CD4-positive, alpha-beta memory T cell (primary cell): Measurements from ENCODE around the gene HNRNPA1. TPM values are rescaled to one million over a fixed set of nuclear protein-coding genes. Genes with fewer than 3 reads are reported as not detected.
"Not testable (repeated sequence)": the region's sequence is repeated elsewhere in the genome, so short reads cannot be mapped to it uniquely, and the experiment has no call there.

Source experiments
- CTCF ChIA-PET: fragments of 350-600 bp; sonication (Branson Sonifier 250); formaldehyde crosslinking; loops from one replicate; lab custom pipeline; 2021; ENCODE audit warnings: inconsistent platforms; ENCODE audit not compliant: partially characterized antibody; lab: Charles Lee
- POLR2A ChIA-PET: fragments of 350-600 bp; sonication (Branson Sonifier 250); formaldehyde crosslinking; loops from one replicate; lab custom pipeline; 2021; ENCODE audit not compliant: partially characterized antibody; lab: Charles Lee
- DNase-seq, 5 donors: peaks; one replicate each; pipeline versions ENCODE4 v3.0.0 to v3.0.0-alpha.2; 2020 to 2022; ENCODE audit warnings: mixed read lengths in 1 of 5
- H3K27ac ChIP-seq: one replicate; pipeline ENCODE4 v1.7.0; 2013; ENCODE audit warnings: low read depth, low read length
- H3K27me3 ChIP-seq: 2 replicates; pipeline ENCODE4 v1.7.0; 2013; ENCODE audit warnings: mild to moderate bottlenecking, low read length, moderate library complexity; ENCODE audit not compliant: insufficient read depth
- H3K36me3 ChIP-seq: 2 replicates; pipeline ENCODE4 v1.7.0; 2013; ENCODE audit warnings: mild to moderate bottlenecking, low read length, moderate library complexity; ENCODE audit not compliant: insufficient read depth
- H3K4me1 ChIP-seq: 2 replicates; pipeline ENCODE4 v1.7.0; 2013; ENCODE audit warnings: mild to moderate bottlenecking, low read length, moderate library complexity; ENCODE audit not compliant: insufficient read depth
- H3K4me3 ChIP-seq, 2 donors: one replicate each; pipeline ENCODE4 v1.7.0; 2013; ENCODE audit warnings: low read length in 2 of 2, mild to moderate bottlenecking in 1 of 2
- H3K9me3 ChIP-seq, 2 donors: one replicate each; pipeline ENCODE4 v1.7.0; 2013; ENCODE audit warnings: low read length in 2 of 2, control low read depth in 1 of 2; ENCODE audit not compliant: control insufficient read depth in 1 of 2
- H3K27ac Mint-ChIP-seq, 7 donors: one replicate each; pipeline ENCODE4 v1.8.0; 2020 to 2021; ENCODE audit warnings: mixed read lengths in 7 of 7, mild to moderate bottlenecking in 6 of 7, inconsistent platforms in 3 of 7, moderate library complexity in 3 of 7
- H3K27me3 Mint-ChIP-seq, 2 donors: one replicate each; pipeline ENCODE4 v1.8.0; 2020 to 2021; ENCODE audit warnings: mixed read lengths in 2 of 2
- H3K36me3 Mint-ChIP-seq, 2 donors: one replicate each; pipeline ENCODE4 v1.8.0; 2020 to 2021; ENCODE audit warnings: mixed read lengths in 2 of 2, inconsistent platforms in 1 of 2, mild to moderate bottlenecking in 1 of 2
- H3K4me1 Mint-ChIP-seq, 4 donors: one replicate each; pipeline ENCODE4 v1.8.0; 2020 to 2021; ENCODE audit warnings: mixed read lengths in 4 of 4, mild to moderate bottlenecking in 1 of 4
- H3K4me3 Mint-ChIP-seq, 8 donors: one replicate each; pipeline ENCODE4 v1.8.0; 2020 to 2021; ENCODE audit warnings: mixed read lengths in 8 of 8, mild to moderate bottlenecking in 7 of 8, moderate library complexity in 6 of 8, inconsistent platforms in 3 of 8
- H3K9me3 Mint-ChIP-seq, 8 donors: one replicate each; pipeline ENCODE4 v1.8.0; 2020 to 2021; ENCODE audit warnings: mixed read lengths in 8 of 8, mild to moderate bottlenecking in 5 of 8, inconsistent platforms in 3 of 8, moderate library complexity in 1 of 8
- intact Hi-C: fragments of 100-400 bp; cut with micrococcal nuclease; formaldehyde crosslinking; loops from one replicate; pipeline ENCODE4 v1.15.1; 2023
- polyA plus RNA-seq, 2 donors: library from polyadenylated mRNA; unstranded; fragments of 300-500 nt; fragmentation: Illumina TruSeq; gene quantifications; one replicate each; pipeline ENCODE4 v1.2.3, GENCODE V29; 2021
- total RNA-seq, 2 experiments: library from RNA; stranded (reverse); gene quantifications; one replicate each; pipeline ENCODE4 v1.2.3, GENCODE V29; 2021

HNRNPA1 gene
- 1,000 to 10,000 TPM in 1 of 2 experiments, 100 to 1,000 TPM in 1; 986 to 1,061 TPM for total RNA-seq
- polyA plus RNA-seq, result 100 to 1,000 TPM; 756 to 958 TPM

- Histone ChIP-seq H3K9me3 (no peaks in the 10 kb centered on the region), H3K4me3 (peak within 1 kb of the TSS; percentile 90 to 94), H3K36me3 (peaks cover 35% of the 10 kb centered on the region), H3K27ac (peak within 1 kb of the TSS; percentile 92), H3K4me1 (peaks cover 81% of the 10 kb centered on the region), H3K27me3 (no peaks in the 10 kb centered on the region)
- H3K9me3 Mint-ChIP-seq, result peaks cover 0 to 2% (median 0%) of the 10 kb centered on the region in 8 donors
- intact Hi-C loops, result loop anchor here (1.0 kb wide), 3 partner anchors 44 to 217 kb away; partner anchors contain the start of gene NCKAP1L
- ChIA-PET CTCF (interaction anchor here (0.9 to 4.0 kb wide), 10 partner anchors 13 to 125 kb away, joined by 3 to 25 read pairs (median 5); partner anchors contain the start of gene COPZ1), POLR2A (interaction anchor here (0.6 to 3.1 kb wide), 42 partner anchors 8 to 1835 kb away, joined by 3 to 69 read pairs (median 4); partner anchors contain the start of genes CALCOCO1, COPZ1, EIF4B and ITGA5)
- H3K36me3 Mint-ChIP-seq, result peaks cover 0 to 14% of the 10 kb centered on the region in 2 donors
- H3K4me3 Mint-ChIP-seq, result no peak within 1 kb of the TSS
- H3K27me3 Mint-ChIP-seq, result no peaks in the 10 kb centered on the region
- peaks cover 13 to 55% (median 32%) of the 10 kb centered on the region in 4 donors for H3K4me1 Mint-ChIP-seq
- peak; percentile 95 to 99 (median 99) for DNase-seq
- H3K27ac Mint-ChIP-seq, result no peak within 1 kb of the TSS
Observed at GRCh38 chr12:54280468-54281260, at the start of gene HNRNPA1. Gene HNRNPA1 (plus strand): TSS chr12:54280726. CDS start chr12:54280808, 82 bp downstream.

- H3K4me1 ChIP-seq, H3K27ac ChIP-seq, H3K4me1 Mint-ChIP-seq, H3K4me3 ChIP-seq, H3K27ac Mint-ChIP-seq, H3K9me3 ChIP-seq, H3K9me3 Mint-ChIP-seq, POLR2A ChIA-PET, H3K36me3 ChIP-seq, H3K27me3 Mint-ChIP-seq, H3K27me3 ChIP-seq, H3K4me3 Mint-ChIP-seq, DNase-seq, intact Hi-C loops, CTCF ChIA-PET: not testable (repeated sequence)
- H3K36me3 Mint-ChIP-seq, result peaks cover 4 to 15% of the 10 kb centered on the region in 2 donors
Observed at GRCh38 chr12:54231269-54231668, 49.3 kb upstream of the HNRNPA1 start.

- H3K4me1 Mint-ChIP-seq, result peaks cover 0 to 3% (median 1%) of the 10 kb centered on the region in 4 donors
- intact Hi-C loops, result no loop called here
- Histone ChIP-seq H3K4me1 (no peaks in the 10 kb centered on the region), H3K9me3 (no peaks in the 10 kb centered on the region), H3K27me3 (no peaks in the 10 kb centered on the region), H3K27ac (no peak overlapping the region), H3K4me3 (no peak overlapping the region), H3K36me3 (no peaks in the 10 kb centered on the region)
- ChIA-PET CTCF (interaction anchor here (1.3 kb wide), 1 partner anchor 9 kb away, joined by 3 read pairs; no protein-coding TSS in a partner anchor), POLR2A (no interaction called here)
- H3K4me3 Mint-ChIP-seq, result no peak overlapping the region
- H3K9me3 Mint-ChIP-seq, result no peaks in the 10 kb centered on the region
- no peak overlapping the region for H3K27ac Mint-ChIP-seq
- H3K36me3 Mint-ChIP-seq, result peaks cover 10 to 22% of the 10 kb centered on the region in 2 donors
- no peak for DNase-seq
- H3K27me3 Mint-ChIP-seq, result no peaks in the 10 kb centered on the region
Observed at GRCh38 chr12:54232790-54233189, 47.7 kb upstream of the HNRNPA1 start.

DNA sequence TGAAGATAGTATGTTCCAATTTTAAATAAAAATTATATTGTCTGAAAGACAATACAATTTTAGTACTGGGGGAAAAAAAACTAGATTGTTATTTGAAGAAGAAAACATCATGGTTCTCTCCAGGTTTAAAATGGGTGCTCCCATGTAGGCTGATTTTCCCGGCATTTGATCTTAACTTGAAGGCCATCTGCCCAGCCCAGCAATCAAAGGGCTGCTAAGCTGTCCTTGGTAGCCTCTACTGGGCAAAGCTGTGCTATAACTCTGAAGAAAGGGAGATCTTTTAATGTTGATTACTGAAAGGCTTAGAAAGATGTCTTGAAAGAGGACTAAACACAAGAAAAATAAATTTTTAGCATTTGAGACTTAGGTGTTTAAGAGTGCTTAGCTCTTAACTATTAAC, 42.0 kb upstream of the HNRNPA1 start:
- no peak overlapping the region for H3K4me3 ChIP-seq
- H3K4me3 Mint-ChIP-seq, result no peak overlapping the region
- intact Hi-C loops, result no loop called here
- H3K9me3 ChIP-seq, result no peaks in the 10 kb centered on the region
- ChIA-PET CTCF (interaction anchor here (1.1 to 6.3 kb wide), 3 partner anchors 14 to 98 kb away, joined by 3 to 49 read pairs (median 5); no protein-coding TSS in a partner anchor), POLR2A (interaction anchor here (1.2 kb wide), 1 partner anchor 41 kb away, joined by 5 read pairs; the partner anchor contains the start of gene CBX5)
- peaks cover 20% of the 10 kb centered on the region for H3K36me3 ChIP-seq
- H3K27ac Mint-ChIP-seq, result peak overlapping the region in 2 of 7 donors; percentile 29 to 55
- no peak for DNase-seq
- H3K27me3 ChIP-seq, result no peaks in the 10 kb centered on the region
- peaks cover 34 to 39% of the 10 kb centered on the region in 2 donors for H3K36me3 Mint-ChIP-seq
- H3K4me1 Mint-ChIP-seq, result peaks cover 0 to 5% (median 0%) of the 10 kb centered on the region in 4 donors
- no peak overlapping the region for H3K27ac ChIP-seq
- H3K27me3 Mint-ChIP-seq, result no peaks in the 10 kb centered on the region
- H3K4me1 ChIP-seq, result no peaks in the 10 kb centered on the region
- H3K9me3 Mint-ChIP-seq, result peaks cover 0 to 1% (median 0%) of the 10 kb centered on the region in 8 donors

- H3K9me3 Mint-ChIP-seq, result peaks cover 0 to 1% (median 0%) of the 10 kb centered on the region in 8 donors
- no peak overlapping the region for H3K27ac Mint-ChIP-seq
Observed at GRCh38 chr12:54239620-54240019, 40.9 kb upstream of the HNRNPA1 start.

GRCh38 chr12:54240129-54240528, 40.4 kb upstream of the HNRNPA1 start:
- no peak overlapping the region for H3K4me3 Mint-ChIP-seq
- Histone ChIP-seq H3K27ac (no peak overlapping the region), H3K36me3 (peaks cover 22% of the 10 kb centered on the region), H3K4me1 (no peaks in the 10 kb centered on the region), H3K4me3 (no peak overlapping the region), H3K9me3 (no peaks in the 10 kb centered on the region), H3K27me3 (no peaks in the 10 kb centered on the region)
- ChIA-PET CTCF (interaction anchor here (1.1 to 6.3 kb wide), 4 partner anchors 13 to 96 kb away, joined by 3 to 49 read pairs (median 4); no protein-coding TSS in a partner anchor), POLR2A (interaction anchor here (0.6 to 0.9 kb wide), 2 partner anchors 23 to 40 kb away, joined by 3 read pairs; partner anchors contain the start of gene CBX5)
- no peak for DNase-seq
- peaks cover 0 to 5% (median 0%) of the 10 kb centered on the region in 4 donors for H3K4me1 Mint-ChIP-seq
- no peak overlapping the region for H3K27ac Mint-ChIP-seq
- H3K9me3 Mint-ChIP-seq, result peaks cover 0 to 1% (median 0%) of the 10 kb centered on the region in 8 donors
- no peaks in the 10 kb centered on the region for H3K27me3 Mint-ChIP-seq
- H3K36me3 Mint-ChIP-seq, result peaks cover 34 to 39% of the 10 kb centered on the region in 2 donors
- intact Hi-C loops, result no loop called here

More at GRCh38 chr12:54239620-54240019, 40.9 kb upstream of the HNRNPA1 start:
- Histone ChIP-seq H3K4me3 (no peak overlapping the region), H3K4me1 (no peaks in the 10 kb centered on the region), H3K27me3 (no peaks in the 10 kb centered on the region), H3K27ac (no peak overlapping the region), H3K9me3 (no peaks in the 10 kb centered on the region), H3K36me3 (peaks cover 21% of the 10 kb centered on the region)
- H3K27me3 Mint-ChIP-seq, result no peaks in the 10 kb centered on the region
- intact Hi-C loops, result no loop called here
- no peak overlapping the region for H3K4me3 Mint-ChIP-seq
- POLR2A ChIA-PET, result interaction anchor here (0.6 to 0.9 kb wide), 2 partner anchors 24 to 40 kb away, joined by 3 read pairs; partner anchors contain the start of gene CBX5
- H3K36me3 Mint-ChIP-seq, result peaks cover 36 to 40% of the 10 kb centered on the region in 2 donors
- CTCF ChIA-PET, result interaction anchor here (0.9 to 6.3 kb wide), 5 partner anchors 13 to 97 kb away, joined by 3 to 49 read pairs (median 3); no protein-coding TSS in a partner anchor
- DNase-seq, result no peak
- H3K4me1 Mint-ChIP-seq, result peaks cover 0 to 5% (median 0%) of the 10 kb centered on the region in 4 donors
